CD4-positive, alpha-beta T cell (primary cell): ENCODE measurements around the gene PLXNB2. TPM values are rescaled to one million over a fixed set of nuclear protein-coding genes. Genes with fewer than 3 reads are reported as not detected.
A peak's percentile ranks its signal among the peaks of the same experiment; 100 is the strongest.

Experiments used
- ATAC-seq: fragments of 200-7000 bp; cut with Tn5 transposase; one replicate; pipeline ENCODE4 v1.10.0; 2022; ENCODE audit warnings: mild to moderate bottlenecking; ENCODE audit not compliant: poor library complexity
- CTCF ChIA-PET: fragments of 350-600 bp; sonication (Branson Sonifier 250); formaldehyde crosslinking; loops from one replicate; lab custom pipeline; 2021; ENCODE audit warnings: antibody characterized with exemption, inconsistent platforms; lab: Charles Lee
- POLR2A ChIA-PET: fragments of 350-600 bp; sonication (Branson Sonifier 250); formaldehyde crosslinking; loops from one replicate; lab custom pipeline; 2021; ENCODE audit warnings: antibody characterized with exemption, inconsistent platforms; lab: Charles Lee
- DNase-seq, 14 experiments: peaks; one replicate each; pipeline ENCODE4 v3.0.0-alpha.2; 2013 to 2020; ENCODE audit warnings: mixed read lengths in 2 of 14
- H3K27ac ChIP-seq, 2 donors: one replicate each; pipeline versions ENCODE4 v1.5.1 to v1.7.0; 2013; ENCODE audit warnings: low read length in 2 of 2, low read depth in 1 of 2, mild to moderate bottlenecking in 1 of 2
- H3K27me3 ChIP-seq, 2 experiments: 1 replicate in 1 of 2; 2 replicates in 1 of 2; pipeline versions ENCODE4 v1.6.1 to v1.7.0; 2013; ENCODE audit warnings: low read length in 2 of 2, control low read depth in 1 of 2, mild to moderate bottlenecking in 1 of 2, moderate library complexity in 1 of 2; ENCODE audit not compliant: insufficient read depth in 2 of 2, control insufficient read depth in 1 of 2
- H3K36me3 ChIP-seq: one replicate; pipeline ENCODE4 v1.6.1; 2013; ENCODE audit warnings: low read length, control low read depth; ENCODE audit not compliant: insufficient read depth
- H3K4me1 ChIP-seq: one replicate; pipeline ENCODE4 v1.6.1; 2013; ENCODE audit warnings: low read length, control low read depth; ENCODE audit not compliant: insufficient read depth
- H3K4me3 ChIP-seq: one replicate; pipeline ENCODE4 v1.5.1; 2013; ENCODE audit warnings: mild to moderate bottlenecking, low read length, moderate library complexity
- H3K9me3 ChIP-seq, 2 experiments: 1 replicate in 1 of 2; 2 replicates in 1 of 2; pipeline versions ENCODE4 v1.6.1 to v1.7.0; 2013; ENCODE audit warnings: low read length in 2 of 2, mild to moderate bottlenecking in 2 of 2, control low read depth in 1 of 2, moderate library complexity in 1 of 2; ENCODE audit not compliant: control insufficient read depth in 1 of 2, insufficient read depth in 1 of 2
- H3K27ac Mint-ChIP-seq: one replicate; pipeline ENCODE4 v1.8.0; 2020; ENCODE audit warnings: mixed read lengths
- H3K27me3 Mint-ChIP-seq: one replicate; pipeline ENCODE4 v1.8.0; 2021; ENCODE audit warnings: mixed read lengths
- H3K36me3 Mint-ChIP-seq: one replicate; pipeline ENCODE4 v1.8.0; 2021; ENCODE audit warnings: low read depth, mixed read lengths
- H3K4me1 Mint-ChIP-seq: one replicate; pipeline ENCODE4 v1.8.0; 2021; ENCODE audit warnings: low read depth, mixed read lengths
- H3K4me3 Mint-ChIP-seq: one replicate; pipeline ENCODE4 v1.8.0; 2020; ENCODE audit warnings: mild to moderate bottlenecking, mixed read lengths
- H3K9me3 Mint-ChIP-seq: one replicate; pipeline ENCODE4 v1.8.0; 2020; ENCODE audit warnings: mixed read lengths
- CTCF ChIP-seq: fragments of 200-600 bp; IDR thresholded peaks from one replicate; pipeline ENCODE4 v1.8.0; 2022; ENCODE audit warnings: antibody characterized with exemption, mild to moderate bottlenecking
- intact Hi-C, 2 experiments: fragments of 100-400 bp; cut with DNase I in 1 of 2; cut with micrococcal nuclease in 1 of 2; formaldehyde crosslinking; loops; one replicate each; pipeline versions ENCODE4 v1.15.1 to v1.9.0; 2023 to 2025; cut with DNase I, micrococcal nuclease
- total RNA-seq, 174 experiments: library from RNA in 2 of 174; stranded (reverse) in 2 of 174; gene quantifications; one replicate each; pipeline ENCODE4 v1.2.3 and lab custom pipeline; 2021 to 2026

Gene PLXNB2
- total RNA-seq, 2 experiments from 2014 or later: 2.8 to 3.9 TPM

- Histone ChIP-seq H3K36me3 (no peaks in the 10 kb centered on the region), H3K4me1 (peaks cover 22% of the 10 kb centered on the region), H3K4me3 (no peak within 1 kb of the TSS), H3K9me3 (peaks cover 0 to 23% of the 10 kb centered on the region in 2 experiments), H3K27ac (no peak within 1 kb of the TSS), H3K27me3 (peaks cover 23 to 29% of the 10 kb centered on the region in 2 experiments)
- Mint-ChIP-seq H3K36me3 (no peaks in the 10 kb centered on the region), H3K27me3 (peaks cover 24% of the 10 kb centered on the region), H3K9me3 (no peaks in the 10 kb centered on the region), H3K4me3 (peak within 1 kb of the TSS; percentile 60), H3K4me1 (peaks cover 7% of the 10 kb centered on the region), H3K27ac (no peak within 1 kb of the TSS)
- DNase-seq: no peak
- ATAC-seq: no peak
- CTCF ChIA-PET: interaction anchor here (1.5 kb wide), 1 partner anchor 81 kb away, joined by 3 read pairs; no protein-coding TSS in a partner anchor
- POLR2A ChIA-PET: interaction anchor here (1.0 kb wide), 1 partner anchor 11 kb away, joined by 3 read pairs; no protein-coding TSS in a partner anchor
- intact Hi-C loops: no loop called here
- TF ChIP-seq CTCF: no peak
These were observed 45.6 kb downstream of the PLXNB2 start, which contains the start of gene MAPK12 for GRCh38 chr22:50261615-50262459. TSS of gene MAPK12 (minus strand) at chr22:50261683. CDS start at chr22:50261509, 174 bp downstream.

- H3K9me3 ChIP-seq: peaks cover 0 to 19% of the 10 kb centered on the region in 2 experiments
- no peak for ATAC-seq
- CTCF ChIA-PET: no interaction called here
- Mint-ChIP-seq H3K27me3 (peaks cover 24% of the 10 kb centered on the region), H3K27ac (no peak overlapping the region), H3K4me1 (peaks cover 7% of the 10 kb centered on the region), H3K4me3 (no peak overlapping the region), H3K36me3 (no peaks in the 10 kb centered on the region), H3K9me3 (no peaks in the 10 kb centered on the region)
- peak in 1 of 14 experiments; percentile 46 for DNase-seq
- peaks cover 23 to 29% of the 10 kb centered on the region in 2 experiments for H3K27me3 ChIP-seq
- POLR2A ChIA-PET: interaction anchor here (1.0 kb wide), 1 partner anchor 11 kb away, joined by 3 read pairs; no protein-coding TSS in a partner anchor
- H3K4me1 ChIP-seq: peaks cover 22% of the 10 kb centered on the region
- intact Hi-C loops: no loop called here
- no peak overlapping the region for H3K27ac ChIP-seq
- TF ChIP-seq CTCF: no peak
- H3K36me3 ChIP-seq: no peaks in the 10 kb centered on the region
- H3K4me3 ChIP-seq: no peak overlapping the region
These were observed 46.4 kb downstream of the PLXNB2 start for GRCh38 chr22:50260801-50261614.

DNA sequence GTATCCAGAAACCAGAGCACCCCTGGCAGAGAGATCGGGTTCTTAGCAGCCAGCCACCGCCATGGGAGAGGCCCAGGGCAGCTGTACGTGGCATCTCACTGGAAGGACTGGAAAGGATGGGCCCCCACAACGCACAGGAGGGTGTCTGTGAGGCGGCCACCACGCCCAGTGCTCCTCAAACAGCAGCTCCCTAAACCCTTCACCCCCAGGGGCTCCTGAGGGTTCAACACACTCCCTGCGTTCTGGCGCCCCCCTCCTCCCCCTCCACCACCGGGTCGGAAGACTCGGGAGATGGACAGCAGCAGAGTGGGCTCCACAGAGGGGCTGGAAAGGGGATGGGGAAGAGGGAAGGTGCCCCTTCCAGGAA lies 47.0 kb downstream of the PLXNB2 start:
- Mint-ChIP-seq H3K27ac (no peak overlapping the region), H3K27me3 (peaks cover 24% of the 10 kb centered on the region), H3K4me3 (no peak overlapping the region), H3K4me1 (peaks cover 7% of the 10 kb centered on the region), H3K9me3 (no peaks in the 10 kb centered on the region), H3K36me3 (no peaks in the 10 kb centered on the region)
- Histone ChIP-seq H3K4me3 (no peak overlapping the region), H3K4me1 (peaks cover 22% of the 10 kb centered on the region), H3K9me3 (peaks cover 0 to 19% of the 10 kb centered on the region in 2 experiments), H3K27ac (no peak overlapping the region), H3K36me3 (no peaks in the 10 kb centered on the region), H3K27me3 (peaks cover 23 to 29% of the 10 kb centered on the region in 2 experiments)
- no peak for DNase-seq
- ChIA-PET CTCF (no interaction called here), POLR2A (interaction anchor here (1.0 kb wide), 1 partner anchor 10 kb away, joined by 3 read pairs; no protein-coding TSS in a partner anchor)
- ATAC-seq: no peak
- TF ChIP-seq CTCF: no peak
- intact Hi-C loops: no loop called here
